Stimulated activated CD8-positive, alpha-beta memory T cell treated with anti-CD3 and anti-CD28 coated beads, Interleukin-12 subunit alpha, Interleukin-12 subunit beta, amount 100 ng/mL, for 4 hours (primary cell): Measurements from ENCODE around the gene KDR.

Experiments used
- DNase-seq: peaks from one replicate; pipeline ENCODE4 v3.0.0-alpha.2; 2020; ENCODE audit warnings: low read depth

The KDR gene

GRCh38 chr4:55123791-55124190 lies 1.6 kb downstream of the KDR start:
- DNase-seq = no peak

- no peak for DNase-seq
Observed at GRCh38 chr4:55122235-55122634, 3.2 kb downstream of the KDR start.

GRCh38 chr4:55121246-55121645 lies 4.1 kb downstream of the KDR start:
- DNase-seq = no peak

GRCh38 chr4:55118397-55118796 lies 7.0 kb downstream of the KDR start:
- no peak for DNase-seq

- DNase-seq = no peak
Observed at GRCh38 chr4:55117511-55117910, 7.9 kb downstream of the KDR start.

GRCh38 chr4:55116450-55116849 lies 8.9 kb downstream of the KDR start:
- no peak for DNase-seq

- DNase-seq = no peak
Observed at GRCh38 chr4:55111601-55112000, 13.8 kb downstream of the KDR start.

- DNase-seq = no peak
Observed at GRCh38 chr4:55110131-55110530, 15.3 kb downstream of the KDR start.

- no peak for DNase-seq
Observed at GRCh38 chr4:55107054-55107453, 18.3 kb downstream of the KDR start.

GRCh38 chr4:55103224-55103623 lies 22.2 kb downstream of the KDR start:
- no peak for DNase-seq

GRCh38 chr4:55099816-55100215 lies 25.6 kb downstream of the KDR start:
- no peak for DNase-seq

GRCh38 chr4:55098456-55099204 lies 26.8 kb downstream of the KDR start:
- no peak for DNase-seq

- DNase-seq = no peak
Observed at GRCh38 chr4:55096619-55097018, 28.8 kb downstream of the KDR start.

GRCh38 chr4:55096045-55096444 lies 29.4 kb downstream of the KDR start:
- DNase-seq = no peak

- no peak for DNase-seq
Observed at GRCh38 chr4:55092504-55092903, 32.9 kb downstream of the KDR start.

- DNase-seq = no peak
Observed at GRCh38 chr4:55089916-55090315, 35.5 kb downstream of the KDR start.

GRCh38 chr4:55087913-55088260 lies 37.5 kb downstream of the KDR start:
- DNase-seq = no peak

- DNase-seq = no peak
Observed at GRCh38 chr4:55087009-55087912, 38.1 kb downstream of the KDR start.

- no peak for DNase-seq
Observed at GRCh38 chr4:55086578-55086977, 38.8 kb downstream of the KDR start.

- DNase-seq = no peak
Observed at GRCh38 chr4:55083735-55084134, 41.7 kb downstream of the KDR start.

- no peak for DNase-seq
Observed at GRCh38 chr4:55082756-55083155, 42.6 kb downstream of the KDR start.

GRCh38 chr4:55080174-55080865 lies 45.1 kb downstream of the KDR start:
- DNase-seq = no peak
